ENCODE results near the gene SMURF2.

SMURF2 gene

GRCh38 chr17:64533784-64534183, 128.3 kb downstream of the SMURF2 start:
- DNase-seq, result no peak

DNA sequence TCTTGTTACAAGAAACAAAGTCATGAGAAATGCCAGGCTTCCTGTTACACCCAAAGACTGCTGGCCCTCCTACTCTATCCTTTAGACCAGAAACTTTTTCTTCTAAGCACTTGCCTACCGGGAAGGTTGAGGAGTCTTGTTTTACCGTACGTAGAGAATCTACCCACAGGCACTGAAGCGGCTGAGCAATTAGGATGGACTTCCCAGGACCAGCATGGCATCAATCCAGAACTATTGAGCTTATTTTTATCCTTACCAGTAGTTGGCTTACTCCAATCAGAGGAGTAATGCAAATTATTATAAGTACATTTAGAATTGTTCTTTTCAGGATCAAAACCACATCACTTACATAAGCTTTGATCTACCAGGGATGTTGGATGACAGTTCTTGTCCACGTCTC, 129.7 kb downstream of the SMURF2 start:
- no peak for DNase-seq

- DNase-seq, result no peak
These were observed 130.1 kb downstream of the SMURF2 start for GRCh38 chr17:64531955-64532371.

DNA sequence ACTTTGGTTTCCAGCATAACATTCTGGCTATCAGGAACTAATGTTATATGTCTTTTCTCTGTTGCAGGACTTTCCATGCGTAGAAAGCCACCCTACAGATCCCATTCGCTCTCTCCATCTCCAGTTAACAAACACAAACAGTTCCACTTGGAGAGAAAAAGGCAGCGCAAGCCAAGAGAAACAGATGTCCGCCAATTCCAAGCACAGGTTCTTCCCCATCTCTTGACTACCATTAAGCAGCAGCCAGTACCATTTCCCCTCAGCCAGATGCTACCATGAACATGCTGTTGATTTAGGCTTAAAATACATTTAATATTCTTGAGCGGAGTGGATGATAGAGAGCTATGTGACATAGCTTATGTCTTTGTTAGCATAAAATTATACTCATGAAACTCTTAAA, 132.9 kb downstream of the SMURF2 start:
- DNase-seq, result no peak

- no peak for DNase-seq
These were observed 134.2 kb downstream of the SMURF2 start for GRCh38 chr17:64527914-64528313.

DNA sequence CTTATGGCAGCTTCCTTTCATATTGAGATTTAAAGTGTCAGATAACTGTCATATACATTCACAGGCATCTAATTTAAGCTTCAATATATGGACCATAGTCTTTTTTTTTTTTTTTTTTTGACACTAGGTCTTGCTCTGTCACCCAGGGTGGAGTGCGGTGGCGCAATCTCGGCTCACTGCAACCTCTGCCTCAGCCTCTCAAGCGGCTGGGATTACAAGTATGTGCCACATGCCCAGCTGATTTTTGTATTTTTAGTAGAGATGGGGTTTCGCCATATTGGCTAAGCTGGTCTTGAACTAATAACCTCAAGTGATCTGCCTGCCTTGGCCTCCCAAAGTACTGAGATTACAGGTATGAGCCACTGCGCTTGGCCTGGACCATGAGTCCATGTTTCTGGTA, 141.7 kb downstream of the SMURF2 start:
- no peak for DNase-seq

- no peak for DNase-seq
These were observed 142.5 kb downstream of the SMURF2 start for GRCh38 chr17:64519601-64520000.

DNA sequence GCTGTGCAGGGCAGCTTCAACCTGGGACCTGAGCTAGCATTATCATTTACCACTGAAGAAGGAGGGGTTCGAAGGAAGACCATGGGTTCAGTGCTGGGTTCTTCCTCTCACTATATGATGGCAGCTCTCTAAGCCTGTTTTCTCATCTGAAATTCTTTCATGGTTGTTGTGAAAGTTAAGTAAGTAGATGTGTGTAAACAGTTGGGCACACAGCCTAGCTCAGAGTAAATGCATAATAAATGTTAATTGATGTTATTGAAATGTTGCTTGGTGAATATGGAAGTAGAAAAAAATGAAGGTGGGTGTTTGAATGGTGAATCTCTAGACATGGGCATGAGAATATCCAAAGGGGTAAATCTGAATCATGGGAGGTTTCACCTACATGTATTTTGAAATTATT, 146.3 kb downstream of the SMURF2 start:
- no peak for DNase-seq

DNA sequence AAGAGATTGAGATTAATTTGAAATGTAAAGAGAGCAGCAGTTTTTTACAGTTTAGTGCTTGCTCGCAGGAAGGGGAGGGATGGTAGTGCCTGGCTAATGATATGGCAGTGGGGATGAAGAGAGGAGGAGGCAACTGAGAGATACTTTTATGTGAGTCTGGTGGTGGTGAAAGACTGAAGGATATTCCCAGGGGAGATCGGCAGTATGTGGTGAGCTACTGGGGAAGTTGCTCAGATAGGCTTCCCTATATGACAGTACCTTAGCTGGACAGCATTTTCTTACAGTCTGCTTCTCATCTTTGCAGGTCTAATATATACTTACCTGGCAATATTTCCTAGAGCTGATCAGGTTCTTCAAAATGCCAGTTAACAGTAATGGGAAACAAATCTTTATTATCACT, 146.7 kb downstream of the SMURF2 start:
- DNase-seq, result no peak

GRCh38 chr17:64509179-64509578, 152.9 kb downstream of the SMURF2 start:
- DNase-seq, result no peak

DNA sequence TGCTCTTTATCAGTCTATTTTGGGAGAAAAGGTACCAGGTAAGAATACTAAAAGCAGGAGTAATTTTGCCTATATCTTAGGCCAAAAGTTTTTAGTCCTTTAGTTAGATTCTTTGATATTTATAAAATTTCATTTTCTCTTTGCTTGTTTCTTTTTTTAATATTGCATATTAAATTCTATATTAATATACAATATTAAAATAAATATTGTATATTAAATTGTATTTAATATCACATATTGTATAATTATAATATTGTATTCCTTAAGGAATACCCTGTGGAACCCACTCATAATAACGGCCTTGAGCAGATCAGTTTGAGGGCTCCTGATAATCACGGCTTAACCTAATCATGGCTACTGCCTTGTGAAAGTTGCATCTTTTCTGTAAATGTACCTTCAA, 153.4 kb downstream of the SMURF2 start:
- DNase-seq, result no peak

GRCh38 chr17:64507413-64507782, 154.7 kb downstream of the SMURF2 start:
- peak; percentile 84 for DNase-seq

DNA sequence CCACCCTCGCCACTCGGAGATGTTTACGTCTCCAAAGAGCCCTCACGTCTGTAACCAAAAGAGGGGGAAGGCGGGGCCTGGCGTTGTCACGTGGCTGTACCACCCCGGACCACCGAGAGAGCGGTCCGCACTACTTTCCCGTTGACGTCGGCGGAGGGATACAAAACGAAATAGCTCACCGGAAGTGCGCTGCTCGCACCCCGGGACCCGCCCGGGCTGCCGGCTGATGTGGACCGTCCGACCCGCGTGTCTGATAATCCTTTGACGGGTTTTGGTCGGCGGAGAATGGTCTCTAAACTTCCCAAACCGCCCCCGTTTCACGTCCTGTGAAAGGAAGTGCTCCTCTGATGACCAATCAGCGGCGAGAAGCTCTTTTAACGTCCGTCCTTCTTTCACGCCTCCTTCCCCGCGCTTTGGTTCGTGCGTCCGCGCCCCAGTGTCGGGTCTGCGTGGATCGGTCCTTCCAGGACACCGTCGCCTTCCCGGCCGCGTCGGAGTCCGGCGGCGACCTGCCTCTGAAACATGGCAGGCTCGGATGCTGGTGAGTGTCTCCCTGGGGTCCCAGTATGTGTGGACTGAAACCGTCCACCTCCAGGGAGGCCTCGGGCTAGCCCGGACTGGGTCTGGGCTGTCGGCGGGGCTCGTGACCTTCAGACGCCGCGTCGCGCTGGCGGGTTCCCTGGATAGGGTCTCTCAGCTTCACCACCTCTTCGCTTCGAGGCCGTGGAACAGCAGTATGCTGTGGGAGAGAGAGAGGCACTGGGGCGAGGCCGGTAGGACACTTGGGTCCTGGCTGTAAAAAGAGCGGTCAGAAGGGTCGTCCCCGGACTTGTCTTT, 155.3 kb downstream of the SMURF2 start, which contains the start of gene CEP95:
TSS of gene CEP95 (plus strand) at position 402 of the 837 bp plus-strand sequence. CDS start at position 523, 121 bp downstream.
- peak; percentile 99 for DNase-seq

GRCh38 chr17:64506201-64506575, 155.9 kb downstream of the SMURF2 start, which contains the start of gene DDX5:
DDX5 (minus strand) TSS chr17:64506289; CDS start chr17:64506119, 170 bp downstream.
- DNase-seq, result peak; percentile 99

GRCh38 chr17:64505340-64506200, 156.5 kb downstream of the SMURF2 start:
- DNase-seq, result peak; percentile 86

- no peak for DNase-seq
These were observed 157.3 kb downstream of the SMURF2 start for GRCh38 chr17:64504769-64505339.

- no peak for DNase-seq
These were observed 158.0 kb downstream of the SMURF2 start for GRCh38 chr17:64503821-64504768.

DNA sequence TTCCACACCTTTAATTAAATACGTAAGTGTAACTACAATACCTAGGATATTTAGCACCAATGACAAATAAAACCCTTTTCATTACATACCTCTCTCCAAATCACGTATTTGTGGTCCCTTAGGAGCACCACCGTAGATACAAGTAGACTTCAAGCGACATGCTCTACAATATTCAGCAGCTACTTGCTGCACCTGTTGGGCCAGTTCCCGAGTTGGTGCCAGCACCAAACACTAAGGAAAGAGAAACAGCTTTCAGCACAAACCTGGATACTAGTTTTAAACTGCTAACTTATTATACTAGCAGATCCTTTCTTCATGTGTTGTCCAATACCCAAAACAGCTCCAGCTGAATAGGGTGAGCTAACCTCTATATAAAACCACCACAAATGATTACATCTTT, 158.8 kb downstream of the SMURF2 start:
- DNase-seq, result no peak

DNA sequence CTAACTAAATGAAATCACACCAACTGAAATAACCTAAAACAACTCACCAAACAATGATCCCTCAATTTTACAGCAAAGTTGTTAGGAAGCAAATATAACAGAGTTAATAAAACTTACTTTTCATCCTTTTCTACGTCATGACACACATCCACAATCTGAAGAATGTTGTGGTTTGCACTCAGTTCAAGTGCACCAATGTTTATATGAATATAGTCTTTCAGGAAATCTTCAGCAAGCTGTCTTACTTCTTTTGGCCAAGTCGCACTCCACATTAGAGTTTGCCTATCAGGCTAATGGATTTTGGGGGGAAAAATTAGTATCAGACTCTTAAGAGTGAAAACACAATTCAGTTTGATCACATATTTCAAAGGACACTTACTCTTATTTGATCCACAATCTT, 159.3 kb downstream of the SMURF2 start:
- no peak for DNase-seq

DNA sequence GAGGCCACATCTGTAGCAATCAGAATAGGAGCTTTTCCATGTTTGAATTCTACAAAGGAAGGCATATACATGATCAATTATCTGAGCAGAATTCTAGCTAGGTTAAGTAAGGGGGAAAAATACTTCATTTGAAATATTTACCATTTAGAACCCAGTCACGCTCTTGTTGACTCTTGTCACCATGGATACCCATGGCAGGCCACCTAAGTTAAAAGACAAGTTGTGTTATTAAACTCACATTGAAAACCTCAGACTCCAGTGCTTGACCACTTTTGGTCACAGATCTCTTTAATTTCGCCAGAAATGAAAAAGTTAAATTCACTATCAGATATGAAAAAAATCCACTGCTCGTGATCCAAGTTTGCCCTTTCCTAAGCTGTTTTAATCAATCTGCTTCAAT, 160.1 kb downstream of the SMURF2 start:
- DNase-seq, result no peak

DNA sequence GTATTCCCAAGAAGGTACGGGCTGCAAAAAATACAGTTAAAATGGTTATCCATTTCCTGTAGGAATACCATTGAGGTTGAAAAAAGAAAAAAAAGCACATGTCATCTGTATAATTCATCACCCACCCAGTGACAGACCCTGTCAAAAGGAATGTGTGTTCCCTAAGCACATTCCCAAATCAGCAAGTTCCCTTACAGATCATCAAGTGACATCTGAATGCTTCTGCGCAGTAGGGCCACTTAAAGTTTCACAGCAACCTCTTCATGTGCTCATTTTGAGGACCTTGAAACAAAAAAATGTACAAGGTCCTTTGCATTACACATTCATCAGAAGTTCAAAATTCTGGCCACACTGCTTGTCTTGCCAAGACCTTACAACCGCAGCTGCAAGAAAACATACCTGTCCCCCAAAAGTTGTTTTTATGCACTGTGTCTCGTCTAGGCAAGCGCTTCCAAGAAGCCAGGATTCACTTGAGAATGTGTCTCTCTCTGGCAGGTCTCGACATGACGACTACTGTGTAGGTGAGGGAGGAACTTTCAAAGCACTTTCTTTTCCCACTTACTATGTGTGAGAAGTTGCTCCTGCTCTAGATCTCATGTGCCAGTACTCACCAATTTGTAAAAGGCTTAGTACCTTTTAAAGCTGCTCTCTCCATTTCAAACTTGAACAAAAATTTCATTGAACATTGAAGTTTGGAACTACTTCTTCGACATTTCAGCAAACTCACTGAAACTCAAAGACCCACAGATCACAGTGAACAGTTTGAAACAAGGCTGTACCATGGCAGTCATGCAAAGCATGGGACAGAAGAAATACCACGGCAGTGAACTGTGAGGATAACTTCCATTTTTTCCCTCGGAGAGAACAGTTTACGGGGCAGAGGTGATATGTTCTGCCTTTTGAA, 161.0 kb downstream of the SMURF2 start:
- no peak for DNase-seq
